HepG2 (cell line): ENCODE data around the gene NOC4L. TPM values are rescaled to one million over a fixed set of nuclear protein-coding genes. Genes with fewer than 3 reads are reported as not detected.
A peak's percentile ranks its signal among the peaks of the same experiment; 100 is the strongest.

Experiments
- BHLHE40 ChIP-seq: IDR thresholded peaks from 2 replicates; pipeline ENCODE4 v1.6.1; 2011; ENCODE audit warnings: low read length, improper control_type of control experiment
- ETS1 ChIP-seq: sonication (generic); formaldehyde crosslinking; IDR thresholded peaks from 2 replicates; pipeline ENCODE4 v1.4.0; 2020; ENCODE audit warnings: missing genetic modification reagents
- RFXANK ChIP-seq: IDR thresholded peaks from 2 replicates; pipeline ENCODE4 v1.6.1; 2016
- SKI ChIP-seq: fragments of 450-650 bp; IDR thresholded peaks from one replicate; pipeline ENCODE4 v1.6.1; 2018; ENCODE audit warnings: mild to moderate bottlenecking; ENCODE audit not compliant: partially characterized antibody
- TFDP1 ChIP-seq: IDR thresholded peaks from 2 replicates; pipeline ENCODE4 v1.6.1; 2016; ENCODE audit warnings: missing compliant biosample characterization, missing genetic modification reagents, borderline replicate concordance
- TGIF2 ChIP-seq: IDR thresholded peaks from 2 replicates; pipeline ENCODE4 v1.6.1; 2016; ENCODE audit warnings: control low read depth, missing compliant biosample characterization
- ZBTB33 ChIP-seq: sonication (generic); formaldehyde crosslinking; IDR thresholded peaks from 2 replicates; pipeline ENCODE4 v1.4.0; 2020; ENCODE audit warnings: missing genetic modification reagents
- ZNF160 ChIP-seq: sonication (generic); formaldehyde crosslinking; IDR thresholded peaks from 2 replicates; pipeline ENCODE4 v1.8.0; 2022; ENCODE audit warnings: mild to moderate bottlenecking, inconsistent platforms, missing genetic modification reagents
- ZNF598 ChIP-seq: sonication (generic); formaldehyde crosslinking; IDR thresholded peaks from 2 replicates; pipeline ENCODE4 v1.5.1; 2020; ENCODE audit warnings: mild to moderate bottlenecking, missing genetic modification reagents, borderline replicate concordance
- ZNF672 ChIP-seq: sonication (generic); formaldehyde crosslinking; IDR thresholded peaks from 2 replicates; pipeline ENCODE4 v1.8.1; 2022; ENCODE audit warnings: missing genetic modification reagents
- ZNF740 ChIP-seq: sonication (generic); formaldehyde crosslinking; IDR thresholded peaks from 2 replicates; pipeline ENCODE4 v1.4.0; 2020; ENCODE audit warnings: missing genetic modification reagents
- ZNF768 ChIP-seq: sonication (generic); formaldehyde crosslinking; IDR thresholded peaks from 2 replicates; pipeline ENCODE4 v1.4.0; 2020; ENCODE audit warnings: missing genetic modification reagents
- ZNF83 ChIP-seq: sonication (generic); formaldehyde crosslinking; IDR thresholded peaks from 2 replicates; pipeline ENCODE4 v1.4.0; 2020; ENCODE audit warnings: missing genetic modification reagents, mild to moderate bottlenecking, borderline replicate concordance
- polyA plus RNA-seq, 8 experiments: library from polyadenylated mRNA; depleted of rRNA in 3 of 8; stranded (reverse) in 7 of 8; unstranded in 1 of 8; fragments of >200 nt; fragmentation: Illumina TruSeq in 4 of 8; extraction: Trizol in 4 of 8; gene quantifications; 2 replicates each; pipeline versions ENCODE4 v1.2.1 to v1.2.3, GENCODE V29; 2011 to 2016; ENCODE audit warnings: low read depth in 4 of 8, missing spikeins in 1 of 8, mixed read lengths in 1 of 8; ENCODE audit not compliant: insufficient read depth in 1 of 8
- total RNA-seq, 5 experiments: library from RNA; depleted of rRNA; stranded (reverse); fragments of >200 nt; fragmentation: Illumina TruSeq; extraction: Trizol; gene quantifications; 2 replicates each; pipeline ENCODE4 v1.2.3, GENCODE V29; 2016; ENCODE audit warnings: low read depth in 1 of 5
- TF ChIP-seq, protein P1 (sequence below): sonication (generic); formaldehyde crosslinking; IDR thresholded peaks from 2 replicates; pipeline ENCODE4 v1.5.0; 2020; ENCODE audit warnings: missing genetic modification reagents
- TF ChIP-seq, protein P2 (sequence below): IDR thresholded peaks from 2 replicates; pipeline ENCODE4 v1.6.1; 2016; ENCODE audit warnings: missing biosample characterization, missing genetic modification reagents, low read depth
- TF ChIP-seq, protein P3 (sequence below): sonication (generic); formaldehyde crosslinking; IDR thresholded peaks from 2 replicates; pipeline ENCODE4 v1.4.0; 2020; ENCODE audit warnings: missing genetic modification reagents

The NOC4L gene
- total and polyA plus RNA-seq, 2 of the 13 experiments (the other 11 are each of a cell fraction or from before 2014, with no cell fraction given), result 4.3 to 14.6 TPM

DNA sequence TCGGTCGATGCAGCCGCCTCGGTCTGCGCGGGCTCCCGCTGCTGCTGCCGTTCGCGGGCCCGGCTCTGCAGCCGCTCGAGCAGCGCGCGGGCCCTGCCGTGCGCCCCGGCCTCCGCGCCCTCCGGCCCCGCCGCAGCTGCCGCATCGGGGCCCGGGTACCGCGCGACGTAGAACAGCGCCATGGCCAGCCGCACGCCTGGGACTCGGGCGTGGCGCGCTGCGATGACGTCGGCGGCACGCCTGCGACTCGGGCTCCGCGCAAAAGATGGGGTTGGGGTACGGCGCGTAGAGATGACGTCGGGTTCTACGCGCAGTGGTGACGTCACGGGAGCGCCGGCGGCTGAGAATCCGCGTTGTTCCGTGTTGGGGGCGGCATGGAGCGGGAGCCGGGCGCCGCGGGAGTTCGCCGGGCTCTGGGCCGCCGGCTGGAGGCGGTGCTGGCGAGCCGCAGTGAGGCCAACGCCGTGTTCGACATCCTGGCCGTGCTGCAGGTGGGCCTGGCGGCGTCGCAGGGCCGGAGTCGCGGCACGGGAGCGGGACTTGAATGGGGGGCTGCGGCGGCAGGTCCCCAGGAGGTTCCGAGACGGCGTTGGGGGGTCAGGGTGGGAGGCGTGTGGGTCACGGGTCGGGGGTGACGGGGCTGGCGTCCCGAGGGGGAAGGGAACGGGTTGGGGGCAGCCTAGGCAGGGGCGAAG lies at the start of gene NOC4L, which contains the start of gene DDX51 (continued):
- TF ChIP-seq, protein P1, sequence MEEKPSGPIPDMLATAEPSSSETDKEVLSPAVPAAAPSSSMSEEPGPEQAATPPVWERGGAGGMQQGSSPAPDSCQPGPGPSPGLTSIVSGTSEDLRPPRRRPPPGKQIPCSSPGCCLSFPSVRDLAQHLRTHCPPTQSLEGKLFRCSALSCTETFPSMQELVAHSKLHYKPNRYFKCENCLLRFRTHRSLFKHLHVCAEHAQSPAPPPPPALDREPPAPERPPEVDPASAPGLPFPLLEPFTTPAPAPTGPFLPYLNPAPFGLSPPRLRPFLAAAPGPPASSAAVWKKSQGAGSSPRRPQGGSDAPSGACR (CRISPR knock-in tag), result no peak
- TF ChIP-seq, protein P2, sequence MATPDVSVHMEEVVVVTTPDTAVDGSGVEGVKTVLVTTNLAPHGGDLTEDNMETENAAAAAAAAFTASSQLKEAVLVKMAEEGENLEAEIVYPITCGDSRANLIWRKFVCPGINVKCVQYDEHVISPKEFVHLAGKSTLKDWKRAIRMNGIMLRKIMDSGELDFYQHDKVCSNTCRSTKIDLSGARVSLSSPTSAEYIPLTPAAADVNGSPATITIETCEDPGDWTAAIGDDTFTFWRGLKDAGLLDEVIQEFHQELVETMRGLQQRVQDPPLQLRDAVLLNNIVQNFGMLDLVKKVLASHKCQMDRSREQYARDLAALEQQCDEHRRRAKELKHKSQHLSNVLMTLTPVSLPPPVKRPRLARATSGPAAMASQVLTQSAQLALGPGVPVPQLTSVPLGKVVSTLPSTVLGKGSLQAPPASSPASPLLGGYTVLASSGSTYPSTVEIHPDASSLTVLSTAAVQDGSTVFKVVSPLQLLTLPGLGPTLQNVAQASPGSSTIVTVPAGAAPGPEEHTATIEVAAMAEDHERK (CRISPR knock-in tag), result peak; percentile 92
- 0 out of 2 replicates have a peak, but pooled peaks have one; percentile 60 for TF ChIP-seq ZNF672 (CRISPR knock-in tag)
- TF ChIP-seq ZNF768 (CRISPR knock-in tag), result peak; percentile 34; the same call in 1 of the 2 replicates
- TF ChIP-seq ZNF83 (CRISPR knock-in tag), result peak; percentile 59; the same call in 1 of the 2 replicates
- no peak for TF ChIP-seq ZNF598 (CRISPR knock-in tag)
- 0 out of 2 replicates have a peak, but pooled peaks have one; percentile 50 for TF ChIP-seq RFXANK
- peak; percentile 75; the same call in 1 of the 2 replicates for TF ChIP-seq TFDP1 (CRISPR knock-in tag)
- TF ChIP-seq ZNF740 (CRISPR knock-in tag), result peak; percentile 83
- TF ChIP-seq SKI, result peak; percentile 50
- peak; percentile 45; the same call in 1 of the 2 replicates for TF ChIP-seq ETS1 (CRISPR knock-in tag)
- peak; percentile 91 for TF ChIP-seq BHLHE40
- TF ChIP-seq ZBTB33 (CRISPR knock-in tag), result peak; percentile 67; the same call in 1 of the 2 replicates
- peak; percentile 80 for TF ChIP-seq TGIF2
- TF ChIP-seq, protein P3, sequence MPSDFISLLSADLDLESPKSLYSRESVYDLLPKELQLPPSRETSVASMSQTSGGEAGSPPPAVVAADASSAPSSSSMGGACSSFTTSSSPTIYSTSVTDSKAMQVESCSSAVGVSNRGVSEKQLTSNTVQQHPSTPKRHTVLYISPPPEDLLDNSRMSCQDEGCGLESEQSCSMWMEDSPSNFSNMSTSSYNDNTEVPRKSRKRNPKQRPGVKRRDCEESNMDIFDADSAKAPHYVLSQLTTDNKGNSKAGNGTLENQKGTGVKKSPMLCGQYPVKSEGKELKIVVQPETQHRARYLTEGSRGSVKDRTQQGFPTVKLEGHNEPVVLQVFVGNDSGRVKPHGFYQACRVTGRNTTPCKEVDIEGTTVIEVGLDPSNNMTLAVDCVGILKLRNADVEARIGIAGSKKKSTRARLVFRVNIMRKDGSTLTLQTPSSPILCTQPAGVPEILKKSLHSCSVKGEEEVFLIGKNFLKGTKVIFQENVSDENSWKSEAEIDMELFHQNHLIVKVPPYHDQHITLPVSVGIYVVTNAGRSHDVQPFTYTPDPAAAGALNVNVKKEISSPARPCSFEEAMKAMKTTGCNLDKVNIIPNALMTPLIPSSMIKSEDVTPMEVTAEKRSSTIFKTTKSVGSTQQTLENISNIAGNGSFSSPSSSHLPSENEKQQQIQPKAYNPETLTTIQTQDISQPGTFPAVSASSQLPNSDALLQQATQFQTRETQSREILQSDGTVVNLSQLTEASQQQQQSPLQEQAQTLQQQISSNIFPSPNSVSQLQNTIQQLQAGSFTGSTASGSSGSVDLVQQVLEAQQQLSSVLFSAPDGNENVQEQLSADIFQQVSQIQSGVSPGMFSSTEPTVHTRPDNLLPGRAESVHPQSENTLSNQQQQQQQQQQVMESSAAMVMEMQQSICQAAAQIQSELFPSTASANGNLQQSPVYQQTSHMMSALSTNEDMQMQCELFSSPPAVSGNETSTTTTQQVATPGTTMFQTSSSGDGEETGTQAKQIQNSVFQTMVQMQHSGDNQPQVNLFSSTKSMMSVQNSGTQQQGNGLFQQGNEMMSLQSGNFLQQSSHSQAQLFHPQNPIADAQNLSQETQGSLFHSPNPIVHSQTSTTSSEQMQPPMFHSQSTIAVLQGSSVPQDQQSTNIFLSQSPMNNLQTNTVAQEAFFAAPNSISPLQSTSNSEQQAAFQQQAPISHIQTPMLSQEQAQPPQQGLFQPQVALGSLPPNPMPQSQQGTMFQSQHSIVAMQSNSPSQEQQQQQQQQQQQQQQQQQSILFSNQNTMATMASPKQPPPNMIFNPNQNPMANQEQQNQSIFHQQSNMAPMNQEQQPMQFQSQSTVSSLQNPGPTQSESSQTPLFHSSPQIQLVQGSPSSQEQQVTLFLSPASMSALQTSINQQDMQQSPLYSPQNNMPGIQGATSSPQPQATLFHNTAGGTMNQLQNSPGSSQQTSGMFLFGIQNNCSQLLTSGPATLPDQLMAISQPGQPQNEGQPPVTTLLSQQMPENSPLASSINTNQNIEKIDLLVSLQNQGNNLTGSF (CRISPR knock-in tag), result peak; percentile 65; the same call in 1 of the 2 replicates
- TF ChIP-seq ZNF160, result peak; percentile 46; the same call in 1 of the 2 replicates
